GM21423 (cell line): ENCODE results near the gene RAB11B.
"Not testable (repeated sequence)": the region's sequence is repeated elsewhere in the genome, so short reads cannot be mapped to it uniquely, and the experiment has no call there.

Experiments used
- ATAC-seq: cut with Tn5 transposase; IDR thresholded peaks from one replicate; pipeline ENCODE4 v1.9.1; 2021; ENCODE audit warnings: mild to moderate bottlenecking, moderate library complexity; ENCODE audit not compliant: unreplicated experiment

The RAB11B gene

DNA sequence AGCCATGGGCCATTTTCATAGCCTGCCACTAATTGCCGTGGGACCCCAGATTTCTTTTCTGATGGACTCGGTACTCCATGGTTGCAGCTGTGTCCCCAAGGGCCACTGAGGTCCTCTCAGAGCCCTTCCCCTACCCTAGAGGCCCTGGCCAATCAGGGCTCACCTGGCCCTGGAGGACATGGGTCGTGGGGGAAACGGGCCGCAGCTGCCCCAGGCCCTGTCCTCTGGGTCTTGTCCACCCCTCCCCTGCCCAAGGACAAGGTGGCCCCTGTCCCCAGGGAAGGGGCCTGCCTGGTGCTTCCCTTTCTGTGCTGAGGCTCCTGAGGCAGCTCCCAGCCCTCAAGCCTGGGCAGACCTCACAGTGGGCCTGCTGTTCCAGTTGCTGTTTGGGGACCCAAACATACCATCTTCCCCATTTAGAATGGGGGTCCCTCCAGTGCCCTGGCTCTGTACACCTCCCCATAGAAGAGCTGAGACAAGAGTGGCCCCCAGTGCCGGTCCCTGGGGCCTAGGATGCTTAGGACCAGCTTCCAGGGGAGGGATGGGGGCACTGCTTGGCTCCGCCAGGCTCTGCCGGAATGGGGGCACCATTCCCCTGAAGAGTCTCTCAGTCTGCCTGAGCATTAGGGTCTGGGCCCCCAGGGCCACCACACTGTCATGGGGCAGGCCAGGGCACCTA is 3.2 kb downstream of the RAB11B start:
- no peak for ATAC-seq

DNA sequence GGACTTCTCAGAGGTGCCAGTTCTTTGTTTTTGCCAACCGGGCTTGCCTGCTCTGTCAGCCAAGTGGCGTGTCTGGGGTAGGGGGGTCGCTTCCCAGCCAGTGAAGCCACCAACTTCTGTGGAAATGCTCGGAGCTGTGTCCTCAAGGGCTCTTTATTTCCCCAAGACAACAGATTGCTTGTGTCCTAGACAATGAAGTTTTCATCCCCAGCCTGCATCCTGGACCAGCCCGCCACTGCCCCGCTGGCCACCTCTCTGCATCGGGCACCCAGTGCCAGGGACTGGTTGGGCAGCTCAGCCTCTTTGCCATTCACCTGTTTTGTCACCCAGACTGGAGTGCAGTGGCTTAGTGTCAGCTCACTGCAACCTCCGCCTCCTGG is 3.7 kb downstream of the RAB11B start:
- ATAC-seq, result no peak

DNA sequence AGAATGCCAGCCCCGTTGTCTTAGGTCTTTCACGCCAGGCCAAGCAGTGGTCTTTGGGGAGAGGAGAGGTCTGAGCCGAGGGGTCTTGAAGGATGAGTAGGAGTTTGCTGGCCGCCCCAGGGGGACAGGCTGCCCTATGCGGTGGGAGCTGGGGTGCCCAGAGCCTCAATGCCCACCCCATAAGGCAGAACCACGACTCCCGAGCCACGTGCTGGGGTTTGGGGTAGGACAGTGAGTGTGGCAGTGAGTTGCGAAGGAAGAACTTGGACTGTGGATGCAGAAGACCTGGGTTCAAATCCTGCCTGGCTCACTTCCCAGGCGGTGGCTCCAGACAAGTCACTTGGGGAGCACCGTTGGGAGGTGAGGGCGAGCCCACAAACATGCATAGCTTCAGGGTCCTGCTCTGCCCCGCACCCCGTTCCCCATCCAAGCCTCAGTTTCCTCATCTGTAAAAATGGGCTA is 5.5 kb downstream of the RAB11B start:
- no peak for ATAC-seq

DNA sequence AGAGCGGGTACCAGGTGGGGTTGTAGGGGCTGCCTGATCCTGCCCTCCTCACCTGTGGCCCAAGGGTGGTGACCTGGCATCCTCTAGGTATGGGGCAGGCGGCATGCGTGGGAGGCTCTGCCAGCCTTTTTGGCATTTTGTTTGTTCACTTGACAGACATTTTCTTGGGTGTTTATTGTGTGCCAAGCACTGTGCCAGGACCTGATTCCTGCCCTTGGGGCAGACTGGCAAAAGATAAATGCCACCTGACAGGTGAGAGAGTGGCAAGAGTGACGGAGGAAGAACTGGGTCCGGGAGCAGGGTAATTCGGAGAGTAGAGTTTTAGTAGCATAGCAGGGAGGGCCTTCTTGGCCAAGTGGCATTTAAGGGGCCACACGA is 6.0 kb downstream of the RAB11B start:
- no peak for ATAC-seq

DNA sequence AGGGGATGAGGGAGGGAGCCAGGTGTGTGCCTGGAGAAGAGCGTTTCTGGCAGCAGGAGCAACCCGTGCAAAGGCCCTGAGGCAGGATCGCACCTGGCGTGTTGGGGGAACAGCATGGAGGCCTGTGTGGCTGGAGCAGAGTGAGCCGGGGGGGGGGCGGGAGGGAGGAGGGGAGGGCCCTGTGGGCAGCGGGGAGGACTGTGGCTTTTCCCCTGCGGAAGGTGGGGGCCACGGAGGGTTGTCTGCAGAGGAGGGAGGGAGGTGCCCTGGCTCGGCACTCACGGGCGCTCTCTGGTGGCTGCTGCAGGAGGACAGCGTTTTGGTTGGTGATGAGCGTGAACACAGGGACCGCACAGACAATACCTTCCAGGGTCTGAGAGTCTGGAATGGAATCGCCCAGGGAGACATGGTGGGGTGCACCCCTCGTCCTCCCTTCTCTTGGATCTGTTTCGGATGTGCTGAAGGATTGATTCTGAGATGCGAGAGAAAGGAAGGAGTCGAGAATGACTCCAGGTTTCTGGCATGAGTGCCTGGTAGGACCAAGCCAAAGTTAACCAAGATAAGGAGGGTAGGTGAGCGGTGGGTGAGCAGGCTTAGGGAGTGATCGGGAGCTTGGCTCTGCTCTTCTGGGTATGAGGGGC is 6.5 kb downstream of the RAB11B start:
- no peak for ATAC-seq

DNA sequence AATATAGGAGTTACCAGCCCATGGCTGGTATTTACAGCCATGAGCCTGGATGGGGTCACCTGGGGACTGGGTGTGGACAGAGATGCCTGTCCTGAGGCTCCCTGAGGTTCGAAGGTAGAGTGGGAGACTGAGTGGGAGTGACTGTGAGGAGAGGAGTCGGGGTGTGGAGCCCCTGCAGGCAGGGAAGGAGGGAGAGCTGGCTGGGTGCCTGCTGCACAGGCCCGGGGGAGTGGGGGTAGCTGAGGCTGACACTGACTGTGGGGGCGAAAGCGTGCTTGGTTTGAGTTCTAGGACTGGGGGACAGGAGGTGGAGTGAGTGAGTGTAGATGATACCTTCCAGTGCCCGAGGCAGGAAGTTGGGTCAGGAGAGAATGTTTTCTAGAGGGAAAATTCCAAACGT is 7.1 kb downstream of the RAB11B start:
- no peak for ATAC-seq

DNA sequence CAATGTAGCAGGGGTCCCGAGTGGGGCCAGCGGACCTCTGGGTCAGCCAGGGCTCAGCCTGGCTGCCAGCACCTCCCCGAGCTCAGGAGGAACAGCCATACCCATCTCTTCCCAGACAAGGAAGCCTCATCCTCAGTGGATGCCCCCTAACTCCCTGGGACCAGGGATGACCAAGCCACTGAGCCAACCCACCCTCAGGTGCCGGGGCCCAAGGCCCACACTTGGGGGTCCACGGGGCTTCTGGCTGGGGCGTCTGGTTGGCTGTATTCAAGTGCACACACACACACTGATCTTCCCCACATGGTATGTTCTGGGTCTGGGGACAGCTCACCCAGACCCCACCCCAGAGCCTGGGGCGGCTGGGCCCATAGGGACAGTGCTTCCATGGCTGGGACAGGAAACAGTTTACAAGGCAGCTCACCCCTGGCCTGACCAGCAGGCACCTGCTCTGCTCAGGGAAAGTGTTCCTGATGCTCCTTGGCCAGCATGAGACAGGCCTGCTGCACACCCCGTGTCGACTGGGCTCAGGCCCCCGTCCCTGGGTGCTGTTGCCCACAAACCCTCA is 7.7 kb downstream of the RAB11B start:
- no peak for ATAC-seq

DNA sequence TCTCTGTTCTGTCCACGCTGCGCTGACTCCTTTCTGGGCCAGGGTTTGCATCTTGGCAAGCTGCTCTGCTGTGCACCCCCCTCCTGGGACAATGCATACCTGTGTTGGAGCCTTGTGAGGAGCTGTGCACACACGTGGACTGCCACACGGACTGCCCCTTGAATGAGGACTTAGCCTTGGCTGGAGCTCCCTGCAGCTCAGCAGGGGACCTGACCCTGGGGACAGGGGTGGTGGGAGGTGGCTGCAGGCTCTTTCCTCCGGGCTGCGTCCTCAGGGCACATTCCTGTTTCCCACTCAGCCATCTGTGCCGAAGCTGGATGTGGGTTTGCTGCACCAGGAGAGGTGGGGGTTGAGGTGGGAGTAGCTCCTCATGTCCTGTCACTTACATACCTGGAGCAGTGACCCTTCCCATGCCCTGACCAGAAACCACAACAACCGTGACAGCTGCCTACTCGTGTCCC is 8.2 kb downstream of the RAB11B start:
- no peak for ATAC-seq

DNA sequence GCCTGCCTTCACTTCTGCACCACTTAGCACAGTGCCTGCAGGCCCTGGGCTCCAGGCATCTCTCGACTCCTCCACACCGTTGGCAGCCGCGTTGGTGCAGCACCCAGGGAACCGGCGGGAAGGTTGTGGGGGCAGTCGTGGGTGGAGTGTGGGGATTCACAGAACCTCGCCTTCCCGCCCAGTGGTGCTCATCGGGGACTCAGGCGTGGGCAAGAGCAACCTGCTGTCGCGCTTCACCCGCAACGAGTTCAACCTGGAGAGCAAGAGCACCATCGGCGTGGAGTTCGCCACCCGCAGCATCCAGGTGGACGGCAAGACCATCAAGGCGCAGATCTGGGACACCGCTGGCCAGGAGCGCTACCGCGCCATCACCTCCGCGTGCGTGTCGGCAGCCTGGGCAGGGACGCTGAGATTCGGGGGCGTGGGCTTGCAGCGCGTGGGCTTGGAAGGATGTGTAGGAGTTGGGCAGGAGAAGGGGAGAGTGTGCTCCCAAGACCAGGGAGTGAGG is 9.6 kb downstream of the RAB11B start:
- no peak for ATAC-seq

DNA sequence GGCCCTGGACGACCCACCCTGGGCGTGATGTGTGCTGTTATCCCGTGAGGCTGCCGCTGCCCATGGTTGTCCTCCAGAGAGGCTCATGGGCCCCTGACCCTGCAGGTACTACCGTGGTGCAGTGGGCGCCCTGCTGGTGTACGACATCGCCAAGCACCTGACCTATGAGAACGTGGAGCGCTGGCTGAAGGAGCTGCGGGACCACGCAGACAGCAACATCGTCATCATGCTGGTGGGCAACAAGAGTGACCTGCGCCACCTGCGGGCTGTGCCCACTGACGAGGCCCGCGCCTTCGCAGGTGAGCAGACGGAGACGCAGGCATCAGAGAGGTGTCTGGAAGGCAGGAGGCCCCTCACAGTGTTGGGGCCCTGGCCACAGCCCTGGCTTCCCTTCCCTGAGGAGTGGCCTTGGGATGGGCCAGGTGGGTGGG is 11.8 kb downstream of the RAB11B start:
- ATAC-seq, result no peak

DNA sequence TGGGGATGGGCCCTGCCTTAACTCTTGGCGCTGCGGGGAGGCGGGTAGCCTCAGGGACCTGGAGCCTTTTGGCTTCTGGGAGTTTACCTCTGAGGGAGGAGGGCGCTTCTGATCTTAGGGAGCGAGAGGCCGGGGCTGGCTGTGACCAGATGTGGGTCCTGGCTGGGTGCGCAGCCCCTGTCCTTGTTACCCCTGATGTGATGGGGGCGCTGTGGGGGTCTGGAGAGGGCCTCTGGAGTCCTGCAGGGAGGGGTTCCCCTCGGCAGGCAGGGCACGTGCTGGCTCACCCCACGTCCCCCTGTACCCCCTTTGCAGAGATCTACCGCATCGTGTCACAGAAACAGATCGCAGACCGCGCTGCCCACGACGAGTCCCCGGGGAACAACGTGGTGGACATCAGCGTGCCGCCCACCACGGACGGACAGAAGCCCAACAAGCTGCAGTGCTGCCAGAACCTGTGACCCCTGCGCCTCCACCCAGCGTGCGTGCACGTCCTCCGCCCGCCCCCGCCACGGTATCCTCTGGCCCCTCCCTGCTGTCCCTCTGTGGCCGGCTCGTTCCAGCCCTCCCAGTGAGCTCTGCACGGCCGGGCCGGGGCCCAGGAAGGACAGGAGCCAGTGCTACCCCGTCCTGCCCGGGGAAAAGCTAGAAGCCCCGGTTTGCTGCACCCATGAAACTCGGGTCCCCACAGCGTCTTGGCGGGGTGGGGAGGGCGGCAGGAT is 13.1 kb downstream of the RAB11B start:
- no peak for ATAC-seq

DNA sequence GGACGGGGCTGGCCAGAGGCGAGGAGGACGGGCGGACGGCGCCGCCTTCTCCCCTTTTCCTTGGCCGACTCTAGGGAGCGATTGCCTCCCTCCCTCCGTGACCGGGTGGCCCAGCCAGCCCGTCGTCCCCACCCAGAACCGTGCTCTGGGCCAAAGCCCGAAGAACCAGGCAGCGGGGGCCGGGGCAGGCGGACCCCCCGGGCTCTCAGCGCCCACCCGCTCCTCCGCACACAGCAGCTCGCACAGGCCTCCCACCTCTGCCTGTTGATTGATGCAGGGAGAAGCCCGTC is 13.6 kb downstream of the RAB11B start:
- ATAC-seq, result no peak

DNA sequence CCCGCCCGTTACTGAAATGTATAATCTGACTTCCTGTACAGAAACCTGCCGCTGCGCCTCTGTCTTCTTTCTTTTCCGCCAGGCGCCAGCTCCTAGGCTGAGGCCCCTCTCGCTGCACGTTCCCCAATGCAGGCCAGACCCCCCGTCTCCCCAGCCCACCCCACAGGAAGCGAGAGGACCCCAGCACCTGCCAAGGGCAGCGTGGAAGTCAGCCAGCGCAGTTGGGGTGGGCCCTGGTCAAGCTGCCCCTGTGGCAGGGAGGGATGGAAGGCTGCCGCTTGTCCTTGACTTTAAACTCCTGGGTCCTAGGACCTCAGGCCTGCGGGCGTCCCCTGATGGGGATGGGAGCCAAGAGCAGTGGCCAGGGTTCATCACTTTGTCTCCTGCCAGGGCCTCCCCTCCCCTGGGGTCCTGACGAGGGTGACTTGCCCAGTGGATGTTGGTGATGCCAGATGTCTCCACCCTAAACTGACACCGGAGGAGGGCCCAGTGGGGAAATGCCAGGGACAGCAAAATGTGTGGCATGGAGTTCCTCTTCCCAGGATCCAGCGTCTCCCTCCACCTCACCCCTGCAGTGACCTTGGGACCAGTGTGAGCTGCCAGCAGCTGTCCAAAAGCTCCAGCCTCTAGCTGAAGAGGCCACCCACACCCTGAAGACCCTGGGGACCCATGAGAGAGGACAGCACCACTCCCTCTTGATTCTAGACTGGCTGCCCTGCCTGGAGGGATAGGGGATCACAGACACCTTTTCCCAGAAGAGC is 14.4 kb downstream of the RAB11B start:
- ATAC-seq, result no peak

DNA sequence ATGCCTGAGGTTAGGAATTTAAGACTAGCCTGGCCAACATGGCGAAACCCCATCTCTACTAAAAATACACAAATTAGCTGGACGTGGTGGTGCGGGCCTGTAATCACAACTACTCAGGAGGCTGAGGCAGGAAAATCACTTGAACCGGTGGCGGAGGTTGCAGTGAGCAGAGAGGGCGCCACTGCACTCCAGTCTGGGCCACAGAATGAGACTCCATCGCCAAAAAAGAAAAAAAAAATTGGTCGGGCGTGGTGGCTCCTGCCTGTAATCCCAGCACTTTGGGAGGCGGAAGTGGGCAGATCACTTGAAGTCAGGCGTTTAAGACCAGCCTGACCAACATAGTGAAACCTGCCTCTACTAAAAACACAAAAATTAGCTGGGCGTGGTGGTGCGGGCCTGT is 20.6 kb downstream of the RAB11B start:
- not testable (repeated sequence) for ATAC-seq

DNA sequence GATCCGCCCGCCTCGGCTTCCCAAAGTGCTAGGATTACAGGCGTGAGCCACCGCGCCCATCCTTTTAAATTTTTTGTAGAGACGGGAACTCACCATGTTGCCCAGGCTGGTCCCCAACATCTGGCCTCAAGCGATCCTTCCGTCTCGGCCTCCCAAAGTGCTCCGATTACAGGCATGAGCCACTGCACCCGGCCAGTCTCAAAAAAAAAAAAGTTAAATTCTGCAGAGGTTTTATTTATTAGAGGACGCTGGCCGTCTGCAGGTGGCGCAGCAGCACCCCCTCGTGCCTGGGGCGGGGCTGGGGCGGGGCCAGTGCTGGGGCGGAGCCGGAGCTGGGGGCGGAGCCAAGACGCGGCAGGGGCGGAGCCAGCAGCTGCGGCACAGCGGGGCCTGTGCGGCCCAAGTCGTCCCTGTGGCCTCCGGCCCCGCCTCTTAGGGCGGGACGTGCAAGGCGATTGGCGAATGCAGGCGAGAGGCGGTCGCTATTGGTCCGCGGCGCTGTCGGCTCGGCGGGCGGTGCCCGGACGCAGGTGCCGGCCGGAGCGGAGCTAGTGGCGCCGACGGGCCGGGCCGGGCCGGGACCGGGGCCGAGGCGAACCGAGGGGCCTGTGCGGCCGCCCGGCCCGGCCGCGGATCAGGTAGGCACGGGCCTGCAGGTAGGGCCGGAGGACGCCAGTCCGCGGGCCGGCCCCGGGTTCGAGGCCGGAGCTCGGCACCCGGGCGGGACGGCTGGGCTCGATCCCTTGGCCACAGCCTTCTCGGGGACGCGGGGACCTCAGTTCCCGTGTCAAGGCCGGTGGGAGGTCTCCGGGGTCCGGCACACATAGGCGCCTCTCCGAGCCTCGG is 22.8 kb downstream of the RAB11B start, which contains the start of gene MARCHF2:
TSS of gene MARCHF2 (plus strand) at position 523 of the 846 bp plus-strand sequence. CDS start 8,536 bp downstream, outside the sequence.
- ATAC-seq, result peak; percentile 98

DNA sequence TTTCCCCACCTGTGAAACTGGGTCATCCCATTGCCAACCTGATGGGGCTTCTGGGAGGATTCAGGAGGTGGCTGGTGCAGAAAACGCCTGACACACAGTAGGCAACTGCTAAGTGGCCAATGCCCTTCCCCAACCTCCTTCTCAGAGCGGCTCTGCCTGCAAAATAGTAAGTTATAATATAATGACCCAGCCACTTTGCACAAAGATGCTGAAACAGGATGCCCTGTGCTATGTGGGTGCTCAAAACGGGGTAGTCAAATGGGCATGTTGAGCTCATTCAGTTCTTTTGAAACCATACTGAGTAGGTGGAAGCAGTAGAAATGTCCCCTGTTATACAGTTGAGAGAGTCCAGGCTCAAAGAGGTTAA is 23.5 kb downstream of the RAB11B start:
- peak; percentile 3 for ATAC-seq

DNA sequence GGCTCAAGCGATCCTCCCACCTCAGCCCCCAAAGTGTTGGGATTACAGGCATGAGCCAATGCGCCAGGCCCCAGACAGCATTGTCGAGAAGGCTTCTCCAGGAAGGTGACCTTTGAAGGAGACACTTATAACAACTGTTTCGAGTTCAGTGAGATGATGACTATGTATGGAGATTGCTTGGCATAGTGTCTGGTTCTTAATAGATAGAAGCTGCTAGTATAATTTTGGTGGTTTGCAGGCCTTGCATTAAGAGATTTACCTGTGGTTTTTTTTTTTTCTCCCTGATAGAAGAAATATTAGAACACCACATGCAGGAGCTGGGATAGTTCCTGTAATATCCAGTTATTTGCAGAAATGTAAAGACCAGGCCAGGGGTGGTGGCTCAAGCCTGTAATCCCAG is 26.6 kb downstream of the RAB11B start:
- no peak for ATAC-seq

DNA sequence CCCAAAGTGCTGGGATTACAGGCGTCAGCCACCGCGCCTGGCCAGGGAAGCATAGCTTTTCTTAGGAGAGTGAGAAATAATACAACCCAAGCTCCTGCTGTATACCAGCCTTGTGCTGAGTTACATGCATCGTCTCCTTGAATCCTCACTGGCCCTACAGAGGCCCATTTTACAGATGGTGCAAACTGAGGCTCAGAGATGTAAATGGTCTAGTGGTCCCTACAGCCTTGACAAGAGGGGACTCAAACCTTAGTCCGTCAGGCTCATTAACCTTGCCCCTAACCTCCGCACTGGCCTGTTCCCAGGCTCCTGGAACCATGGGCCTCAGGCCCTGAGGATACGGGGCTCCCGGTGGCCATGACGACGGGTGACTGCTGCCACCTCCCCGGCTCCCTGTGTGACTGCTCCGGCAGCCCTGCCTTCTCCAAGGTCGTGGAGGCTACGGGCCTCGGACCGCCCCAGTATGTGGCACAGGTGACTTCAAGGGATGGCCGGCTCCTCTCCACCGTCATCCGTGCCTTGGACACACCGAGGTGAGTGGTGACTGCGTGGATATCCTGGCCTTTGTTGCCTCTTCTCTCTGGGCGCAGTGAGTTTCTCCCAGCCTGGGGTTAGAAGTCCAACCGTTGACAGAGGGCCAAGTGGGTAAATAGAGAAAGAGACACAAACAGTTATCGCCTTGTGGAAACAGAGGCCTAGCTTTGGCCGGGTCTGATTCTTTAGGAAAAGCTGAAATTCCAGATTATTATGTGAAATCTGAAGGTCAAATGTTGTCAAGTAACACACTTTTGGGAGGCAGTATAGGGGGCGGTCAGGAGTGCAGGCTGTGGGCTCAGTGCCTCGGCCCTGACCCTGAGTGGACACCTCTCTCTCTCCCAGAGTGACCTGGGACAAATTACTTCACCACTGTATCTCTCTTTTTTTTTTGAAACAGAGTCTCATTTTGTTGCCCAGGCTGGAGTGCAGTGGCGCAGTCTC is 31.6 kb downstream of the RAB11B start:
- ATAC-seq, result no peak

DNA sequence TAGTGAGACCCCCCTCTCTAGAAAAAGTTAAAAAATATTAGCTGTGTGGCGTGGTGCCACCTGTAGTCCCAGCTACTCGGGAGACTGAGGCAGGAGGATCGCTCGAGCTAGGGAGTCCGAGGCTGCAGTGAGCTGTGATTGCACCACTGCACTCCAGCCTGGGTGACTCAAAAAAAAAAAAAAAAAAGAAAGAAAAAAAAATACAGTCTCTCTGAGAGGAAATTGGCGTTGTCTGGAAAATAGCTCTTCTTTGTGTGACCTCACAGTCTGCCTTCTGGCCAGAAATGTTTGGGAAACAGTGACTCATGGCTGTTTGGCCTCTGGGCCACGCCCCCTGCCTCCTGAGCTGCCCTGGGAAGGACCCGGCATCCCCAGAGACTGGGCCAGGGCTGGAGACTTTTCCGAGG is 33.7 kb downstream of the RAB11B start:
- ATAC-seq, result no peak
